Prostate gland (tissue), 2 donors: ENCODE results near the gene PRPF18.

ENCODE experiments used
- CTCF ChIP-seq, 4 experiments: fragments of 200-600 bp in 2 of 4; fragments of 450-650 bp in 2 of 4; sonication (generic) in 2 of 4; IDR thresholded peaks; 1 replicate in 3 of 4; 2 replicates in 1 of 4; pipeline ENCODE4 v1.5.1; 2016 to 2019; ENCODE audit warnings: antibody characterized with exemption in 4 of 4, mild to moderate bottlenecking in 2 of 4, moderate library complexity in 2 of 4
- POLR2A ChIP-seq: fragments of 450-650 bp; IDR thresholded peaks from one replicate; pipeline ENCODE4 v1.6.1; 2016; ENCODE audit warnings: antibody characterized with exemption, mild to moderate bottlenecking
- POLR2AphosphoS5 ChIP-seq: sonication (generic); formaldehyde crosslinking; IDR thresholded peaks from one replicate; pipeline ENCODE4 v1.6.1; 2017; ENCODE audit warnings: antibody characterized with exemption

DNA sequence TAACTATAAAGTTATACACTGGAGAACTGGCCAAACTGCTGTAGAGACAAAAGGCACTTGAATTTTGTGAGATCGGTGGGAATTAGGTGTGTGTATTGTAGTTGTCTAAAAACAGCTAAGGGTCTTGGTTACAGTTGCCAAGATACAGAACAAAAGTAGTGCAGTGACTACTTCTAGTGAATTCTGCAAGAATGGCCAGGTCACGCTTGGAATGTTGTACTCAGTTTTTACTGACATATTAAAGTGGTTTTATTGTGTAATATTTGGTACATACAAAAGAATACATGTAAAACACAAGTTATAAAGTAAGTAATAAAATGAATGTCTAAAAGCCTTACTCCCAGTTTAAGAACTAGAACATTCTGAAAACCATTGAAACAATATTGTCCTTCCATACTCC is 42.4 kb downstream of the PRPF18 start:
- TF ChIP-seq CTCF (IDR thresholded peaks at IDR 0.05): no peak
- no peak for TF ChIP-seq POLR2A
- TF ChIP-seq POLR2AphosphoS5: peak; percentile 43
